Hypothalamus (tissue), 51 donors: ENCODE measurements around the gene PTPRZ1.

ENCODE experiments used
- DNase-seq, 51 donors: peaks; one replicate each; lab custom pipeline; 2025; lab: John Stamatoyannopoulos, UW

PTPRZ1 gene

GRCh38 chr7:121872831-121873288, at the start of gene PTPRZ1:
Gene PTPRZ1 (plus strand): TSS chr7:121873161. CDS start chr7:121873500, 339 bp downstream.
- peak in 34 of 51 donors; percentile 4 to 68 (median 38) for DNase-seq

GRCh38 chr7:121824276-121824675, 48.7 kb upstream of the PTPRZ1 start:
- DNase-seq: no peak

GRCh38 chr7:121831351-121831750, 41.6 kb upstream of the PTPRZ1 start:
- DNase-seq: peak in 24 of 51 donors; percentile 1 to 67 (median 16)

- DNase-seq: no peak
Measured at GRCh38 chr7:121831801-121832200, 41.2 kb upstream of the PTPRZ1 start.

GRCh38 chr7:121832347-121832746, 40.6 kb upstream of the PTPRZ1 start:
- peak in 35 of 51 donors; percentile 3 to 69 (median 34) for DNase-seq

- DNase-seq: peak in 2 of 51 donors; percentile 3 to 8
Measured at GRCh38 chr7:121833991-121834390, 39.0 kb upstream of the PTPRZ1 start.

- no peak for DNase-seq
Measured at GRCh38 chr7:121837462-121837861, 35.5 kb upstream of the PTPRZ1 start.

GRCh38 chr7:121847041-121847440, 25.9 kb upstream of the PTPRZ1 start:
- DNase-seq: no peak

GRCh38 chr7:121853307-121853706, 19.7 kb upstream of the PTPRZ1 start:
- no peak for DNase-seq

GRCh38 chr7:121860953-121861352, 12.0 kb upstream of the PTPRZ1 start:
- DNase-seq: no peak

- no peak for DNase-seq
Measured at GRCh38 chr7:121862591-121862990, 10.4 kb upstream of the PTPRZ1 start.

GRCh38 chr7:121871188-121871587, 1.8 kb upstream of the PTPRZ1 start:
- DNase-seq: no peak

- DNase-seq: peak in 25 of 51 donors; percentile 2 to 68 (median 13)
Measured at GRCh38 chr7:121873289-121874194, 581 bp downstream of the PTPRZ1 start.

GRCh38 chr7:121874298-121874697, 1.3 kb downstream of the PTPRZ1 start:
- DNase-seq: no peak

GRCh38 chr7:121875203-121875602, 2.2 kb downstream of the PTPRZ1 start:
- DNase-seq: no peak

GRCh38 chr7:121876656-121877500, 3.9 kb downstream of the PTPRZ1 start:
- no peak for DNase-seq

- no peak for DNase-seq
Measured at GRCh38 chr7:121878918-121879464, 6.0 kb downstream of the PTPRZ1 start.

- DNase-seq: no peak
Measured at GRCh38 chr7:121879544-121879943, 6.6 kb downstream of the PTPRZ1 start.

GRCh38 chr7:121882731-121883130, 9.8 kb downstream of the PTPRZ1 start:
- DNase-seq: no peak

- no peak for DNase-seq
Measured at GRCh38 chr7:121885166-121885920, 12.4 kb downstream of the PTPRZ1 start.
